SK-N-SH (cell line): Measurements from ENCODE around the gene BACE2.

Experiments
- CTCF ChIP-seq: fragments of 200-600 bp; sonication (generic); IDR thresholded peaks from 2 replicates; pipeline ENCODE4 v1.6.1; 2017; ENCODE audit warnings: antibody characterized with exemption, mild to moderate bottlenecking, moderate library complexity
- ELF1 ChIP-seq: IDR thresholded peaks from 2 replicates; pipeline ENCODE4 v1.4.0; 2012
- POLR2AphosphoS5 ChIP-seq: IDR thresholded peaks from 2 replicates; pipeline ENCODE4 v1.6.1; 2012; ENCODE audit warnings: low read depth, low read length
- REST ChIP-seq: IDR thresholded peaks from 2 replicates; pipeline ENCODE4 v1.6.1; 2012; ENCODE audit warnings: mild to moderate bottlenecking, low read depth, low read length, moderate library complexity
- RFX5 ChIP-seq: IDR thresholded peaks from 2 replicates; pipeline ENCODE4 v1.6.1; 2012; ENCODE audit warnings: mild to moderate bottlenecking, improper control_type of control experiment, low read length
- SMC3 ChIP-seq: IDR thresholded peaks from 2 replicates; pipeline ENCODE4 v1.6.1; 2012; ENCODE audit warnings: low read depth, low read length, improper control_type of control experiment
- YY1 ChIP-seq: IDR thresholded peaks from 2 replicates; pipeline ENCODE4 v1.4.0; 2012; ENCODE audit warnings: low read depth, mild to moderate bottlenecking

GRCh38 chr21:41170442-41170841, 2.5 kb downstream of the BACE2 start:
- TF ChIP-seq SMC3 (no peak), RFX5 (no peak), ELF1 (no peak), POLR2AphosphoS5 (no peak), CTCF (peak; percentile 64), REST (no peak), YY1 (no peak)
